Activated gamma-delta T cell treated with anti-CD3 and anti-CD28 coated beads, Interleukin-2, amount 50 U/mL, for 16 hours (primary cell): Measurements from ENCODE around the gene ZDHHC14.

Source experiments
- DNase-seq: peaks from one replicate; pipeline ENCODE4 v3.0.0-alpha.2; 2020; ENCODE audit warnings: low read depth

ZDHHC14 gene

GRCh38 chr6:157668713-157669112 lies 287.7 kb downstream of the ZDHHC14 start:
- DNase-seq: no peak

DNA sequence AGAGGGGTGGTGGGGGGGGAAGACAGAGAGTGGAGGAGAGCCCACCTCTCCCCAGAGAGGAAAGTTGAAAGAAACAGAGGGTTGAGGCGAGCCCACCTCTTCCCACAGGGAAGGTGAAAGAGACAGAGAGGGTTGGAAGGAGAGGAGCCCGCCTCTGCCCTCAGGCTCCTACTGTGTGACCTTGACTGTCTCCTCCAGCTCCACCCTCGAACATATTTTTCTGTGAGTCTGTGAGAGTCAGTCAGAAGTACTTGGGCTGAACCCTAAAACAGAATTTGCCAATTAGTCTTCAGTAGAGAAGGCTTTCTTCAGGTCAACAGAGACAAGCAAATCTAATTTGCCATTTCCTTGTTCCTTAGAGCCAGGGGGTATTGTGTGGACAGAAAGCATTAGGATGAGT lies 288.3 kb downstream of the ZDHHC14 start:
- DNase-seq: no peak

- no peak for DNase-seq
Observed at GRCh38 chr6:157669747-157670216, 288.8 kb downstream of the ZDHHC14 start.

- DNase-seq: no peak
Observed at GRCh38 chr6:157670466-157671186, 289.6 kb downstream of the ZDHHC14 start.

- no peak for DNase-seq
Observed at GRCh38 chr6:157672726-157673412, 291.9 kb downstream of the ZDHHC14 start.

DNA sequence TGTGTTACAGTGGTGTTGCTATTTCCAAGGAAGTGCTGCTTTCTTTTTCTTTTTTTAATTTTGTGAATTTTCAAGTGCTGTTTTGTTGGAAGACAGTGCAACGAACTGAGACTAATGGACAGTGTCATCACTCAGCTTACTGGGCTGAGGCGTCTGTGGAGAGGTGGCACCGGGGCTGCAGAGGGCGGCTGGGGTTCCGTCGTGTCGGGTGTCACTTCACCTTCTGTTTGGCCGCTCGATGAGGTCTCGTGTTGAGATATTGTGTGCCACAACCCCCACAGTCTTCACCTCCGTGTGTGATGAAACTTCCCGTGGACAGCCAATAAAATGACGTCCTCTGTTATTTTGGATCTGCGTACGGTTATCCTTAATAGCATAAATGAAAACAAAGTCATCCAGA lies 292.6 kb downstream of the ZDHHC14 start:
- DNase-seq: no peak

GRCh38 chr6:157674061-157674460 lies 293.1 kb downstream of the ZDHHC14 start:
- no peak for DNase-seq

DNA sequence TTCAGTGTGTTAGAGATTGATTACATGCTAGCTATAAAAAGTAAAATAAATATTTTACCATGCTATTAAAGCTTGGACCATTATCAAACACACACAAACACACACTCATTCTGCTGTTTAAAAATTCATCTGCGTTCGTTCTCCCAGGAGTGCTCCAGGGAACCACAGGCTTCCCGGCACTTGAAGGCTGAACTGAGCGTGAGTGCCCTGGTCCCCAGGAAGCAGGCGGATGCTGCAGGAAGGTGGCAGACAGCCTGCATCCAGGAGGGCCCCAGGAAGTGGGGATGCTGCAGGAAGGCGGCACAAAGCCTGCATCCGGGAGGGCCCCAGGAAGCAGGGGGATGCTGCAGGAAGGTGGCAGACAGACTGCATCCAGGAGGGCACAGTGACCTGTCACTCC lies 294.8 kb downstream of the ZDHHC14 start:
- DNase-seq: no peak

GRCh38 chr6:157676241-157676640 lies 295.3 kb downstream of the ZDHHC14 start:
- no peak for DNase-seq

GRCh38 chr6:157677235-157677634 lies 296.2 kb downstream of the ZDHHC14 start:
- DNase-seq: no peak

- no peak for DNase-seq
Observed at GRCh38 chr6:157679605-157680580, 298.9 kb downstream of the ZDHHC14 start.

GRCh38 chr6:157681041-157681650 lies 300.2 kb downstream of the ZDHHC14 start:
- no peak for DNase-seq

DNA sequence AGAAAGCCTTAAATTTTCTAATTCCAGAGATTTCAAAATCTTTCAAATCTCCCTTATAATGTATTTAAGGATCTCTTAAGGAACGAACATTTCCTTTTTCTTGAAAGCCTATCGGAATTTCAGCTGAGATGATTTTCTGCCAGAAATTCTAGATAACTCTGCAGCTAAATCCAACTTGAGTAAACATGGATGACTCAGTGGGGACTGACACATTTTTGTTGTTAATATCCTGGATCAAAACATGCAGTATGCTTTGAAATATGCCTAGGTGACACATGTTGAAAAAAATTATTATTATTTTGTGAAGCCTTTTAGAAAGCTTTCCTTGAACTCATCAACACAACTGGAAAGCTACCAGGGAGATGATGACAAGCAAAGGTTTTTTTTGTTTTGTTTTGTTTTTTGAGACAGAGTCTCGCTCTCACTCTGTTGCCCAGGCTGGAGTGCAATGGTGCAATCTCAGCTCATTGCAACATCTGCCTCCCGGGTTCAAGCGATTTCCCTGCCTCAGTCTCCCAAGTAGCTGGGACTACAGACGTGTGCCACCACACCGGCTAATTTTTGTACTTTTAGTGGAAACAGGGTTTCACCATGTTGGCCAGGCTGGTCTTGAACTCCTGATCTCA lies 302.0 kb downstream of the ZDHHC14 start:
- no peak for DNase-seq

DNA sequence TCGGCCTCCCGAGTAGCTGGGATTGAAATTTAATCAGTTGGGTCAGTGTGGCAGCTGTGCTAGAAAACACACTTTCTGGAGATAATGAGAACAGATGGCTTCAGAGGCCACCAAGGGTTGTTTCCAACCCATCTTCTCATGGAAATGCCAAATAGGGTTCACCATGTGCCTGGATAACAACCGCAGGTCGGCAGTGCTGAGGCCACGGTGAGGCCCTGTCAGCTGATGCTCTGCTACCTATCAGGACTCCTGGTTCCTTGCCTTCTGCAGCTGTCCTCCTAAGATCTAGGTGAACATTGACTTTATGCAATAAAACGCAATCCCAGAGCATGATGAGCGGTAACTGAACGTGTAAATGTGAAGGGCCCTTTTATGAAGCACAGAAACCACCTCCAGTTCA lies 302.7 kb downstream of the ZDHHC14 start:
- no peak for DNase-seq

GRCh38 chr6:157684620-157685299 lies 303.8 kb downstream of the ZDHHC14 start:
- no peak for DNase-seq

DNA sequence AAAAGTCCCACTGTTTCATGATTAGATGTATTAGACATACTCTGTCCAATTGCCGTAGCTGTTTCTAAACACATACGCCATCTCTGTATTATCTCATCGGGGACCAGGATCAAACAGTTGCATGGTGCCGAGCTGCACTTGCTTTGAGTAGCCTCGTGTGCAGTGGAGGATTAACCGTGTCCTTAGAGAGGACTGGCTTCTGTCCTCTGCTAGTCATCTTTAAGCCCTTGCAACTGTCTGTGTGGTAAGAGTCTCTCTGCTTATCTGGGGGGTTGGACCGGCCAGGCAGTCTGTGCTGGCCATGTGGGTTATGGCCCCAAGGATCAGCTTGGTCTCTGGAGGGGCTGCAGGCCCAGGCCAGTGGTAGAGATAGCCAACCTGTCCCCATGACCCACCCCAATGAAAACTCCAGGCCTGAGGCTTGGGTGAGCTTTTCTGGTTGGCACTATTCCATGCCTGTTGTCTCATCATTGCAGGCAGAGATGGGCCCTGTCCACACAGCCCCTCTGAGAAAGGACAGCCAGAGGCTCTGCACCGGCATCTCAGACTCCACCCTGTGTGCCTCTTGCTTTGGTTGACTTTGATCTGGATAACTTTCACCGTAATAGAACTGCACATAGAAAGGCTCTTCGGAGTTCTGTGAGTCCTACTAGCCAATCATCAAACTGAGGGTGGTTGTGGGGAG lies 304.7 kb downstream of the ZDHHC14 start:
- DNase-seq: no peak

GRCh38 chr6:157688275-157688959 lies 307.4 kb downstream of the ZDHHC14 start:
- DNase-seq: no peak

DNA sequence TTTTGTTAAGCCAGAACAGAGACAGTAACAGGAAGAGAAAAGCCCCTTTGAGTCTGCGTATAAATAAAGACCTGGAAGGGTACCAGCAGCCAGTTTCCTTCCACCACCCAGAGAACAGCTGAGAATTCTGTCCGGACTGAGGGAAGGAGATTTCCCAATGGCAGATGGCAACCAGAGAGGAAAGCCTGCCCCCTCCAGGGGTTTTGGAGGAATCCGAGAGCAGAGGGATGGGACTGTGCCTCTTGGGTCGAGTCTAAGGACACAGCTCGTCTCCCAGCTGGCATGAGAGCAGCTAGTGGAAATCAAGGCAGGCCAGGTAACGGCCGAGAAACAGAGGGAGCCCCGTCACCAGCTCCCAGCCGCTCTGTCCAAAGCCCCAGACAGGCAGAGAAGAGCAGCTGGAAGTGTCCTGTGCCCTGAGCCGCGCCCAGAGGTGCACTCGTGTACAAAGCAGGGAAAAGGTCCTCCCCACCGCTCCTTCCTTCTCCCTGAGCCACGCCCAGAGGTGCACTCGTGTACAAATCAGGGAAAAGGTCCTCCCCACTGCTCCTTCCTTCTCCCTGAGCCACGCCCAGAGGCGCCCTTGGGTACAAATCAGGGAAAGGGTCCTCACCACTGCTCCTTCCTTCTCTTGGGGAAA lies 308.1 kb downstream of the ZDHHC14 start:
- no peak for DNase-seq

DNA sequence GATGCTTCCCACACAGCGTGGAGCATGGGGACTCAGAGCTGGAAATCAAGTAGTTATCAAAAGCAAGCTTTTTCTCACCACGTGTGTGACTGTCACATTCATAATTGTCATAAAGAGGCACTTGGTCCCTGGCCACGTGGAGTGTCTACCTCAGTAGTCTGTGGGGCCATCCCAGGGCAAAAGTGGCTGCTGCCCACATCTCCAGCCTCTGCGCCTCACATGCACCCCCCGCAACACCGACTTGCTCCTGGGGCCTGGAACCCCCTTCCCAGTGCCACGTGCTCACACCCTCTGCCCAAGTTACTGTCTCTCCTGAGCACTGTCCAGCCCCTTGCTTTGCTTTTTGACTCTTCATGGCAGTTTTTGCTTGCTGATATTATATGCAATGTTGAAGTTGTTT lies 308.9 kb downstream of the ZDHHC14 start:
- DNase-seq: no peak
